SW 1271 (cell line): ENCODE results near the gene COL5A3.
"Not testable (repeated sequence)": the region's sequence is repeated elsewhere in the genome, so short reads cannot be mapped to it uniquely, and the experiment has no call there.

Experiments
- DNase-seq, 2 experiments: peaks; one replicate each; lab custom pipeline; 2025; lab: John Stamatoyannopoulos, UW

COL5A3 gene

DNA sequence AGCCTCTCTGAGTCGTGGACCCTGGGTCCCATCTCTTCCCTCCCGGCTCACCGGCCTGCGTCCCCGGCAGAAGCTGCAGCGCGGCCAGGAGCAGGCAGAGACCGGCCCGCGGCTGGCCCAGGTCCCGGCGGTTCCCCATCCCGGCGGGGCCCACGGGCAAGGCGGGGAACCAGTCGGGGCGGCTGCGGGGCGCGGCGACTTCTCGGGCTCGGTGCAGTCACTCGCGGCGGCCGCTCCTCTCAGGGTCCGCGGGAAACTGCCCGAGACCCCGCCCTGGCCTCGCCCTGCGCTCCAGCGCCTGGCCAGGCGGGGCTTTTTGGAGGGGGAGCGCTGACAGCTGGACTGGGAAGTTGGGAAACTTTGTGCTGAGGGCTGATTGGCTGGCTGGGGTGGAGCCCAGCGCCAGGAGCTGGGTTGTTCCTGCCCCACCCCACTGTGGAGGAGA is at the start of gene COL5A3:
Gene COL5A3, minus strand, starts transcription at position 258 of the 445 bp plus-strand sequence. Its CDS starts 119 bp downstream, at position 139.
- DNase-seq, result no peak

DNA sequence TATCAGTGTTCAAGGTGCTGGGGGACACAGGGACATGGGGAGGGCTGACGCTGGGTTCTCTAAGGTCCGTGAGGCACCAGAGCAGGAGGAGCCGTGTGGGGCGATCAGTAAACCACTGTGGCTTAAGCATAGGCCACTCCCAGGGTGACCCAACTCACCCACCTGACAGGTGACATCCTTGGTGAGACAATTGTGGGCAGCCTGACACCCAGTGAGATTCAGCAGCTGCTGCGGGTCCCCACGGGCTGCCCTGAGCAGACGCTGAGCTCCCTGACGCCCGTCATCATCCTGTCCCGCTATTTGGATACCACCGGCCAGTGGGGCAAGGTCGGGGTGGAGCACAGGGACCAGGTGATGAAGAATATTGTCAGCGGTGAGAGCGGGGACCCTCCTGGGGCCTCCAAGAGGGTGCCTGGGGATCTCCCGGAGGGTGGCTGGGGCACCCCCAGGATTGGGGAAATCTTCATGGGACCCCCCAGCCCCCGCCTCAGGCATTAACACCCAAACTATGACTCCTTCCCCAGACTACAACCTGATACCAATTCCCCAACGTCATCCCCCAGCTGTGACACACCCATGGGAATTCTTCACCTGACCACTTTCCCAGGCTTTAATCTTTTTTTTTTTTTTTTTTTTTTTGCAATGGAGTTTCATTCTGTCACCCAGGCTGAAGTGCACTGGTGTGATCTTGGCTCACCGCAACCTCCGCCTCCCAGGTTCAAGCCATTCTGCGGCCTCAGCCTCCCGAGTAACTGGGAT is 42.5 kb upstream of the COL5A3 start:
- no peak for DNase-seq

DNA sequence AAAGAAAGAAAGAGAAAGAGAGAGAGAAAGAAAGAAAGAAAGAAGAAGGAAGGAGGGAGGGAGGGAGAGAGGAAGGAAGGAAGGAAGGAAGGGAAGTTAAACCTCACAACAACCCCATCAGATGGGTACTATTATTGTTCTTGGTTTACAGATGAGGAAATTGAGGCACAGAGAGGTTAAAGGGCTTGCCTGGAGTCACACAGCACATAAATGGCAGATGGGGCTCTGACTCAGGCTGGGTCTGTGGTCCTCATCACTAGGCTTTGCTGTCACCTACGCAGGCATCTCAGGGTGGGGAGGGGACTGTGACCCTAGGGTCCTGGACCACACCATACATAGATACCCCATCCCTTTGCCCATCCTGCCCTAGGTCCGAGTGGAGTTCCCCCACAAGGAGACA is 39.3 kb upstream of the COL5A3 start:
- DNase-seq, result no peak

DNA sequence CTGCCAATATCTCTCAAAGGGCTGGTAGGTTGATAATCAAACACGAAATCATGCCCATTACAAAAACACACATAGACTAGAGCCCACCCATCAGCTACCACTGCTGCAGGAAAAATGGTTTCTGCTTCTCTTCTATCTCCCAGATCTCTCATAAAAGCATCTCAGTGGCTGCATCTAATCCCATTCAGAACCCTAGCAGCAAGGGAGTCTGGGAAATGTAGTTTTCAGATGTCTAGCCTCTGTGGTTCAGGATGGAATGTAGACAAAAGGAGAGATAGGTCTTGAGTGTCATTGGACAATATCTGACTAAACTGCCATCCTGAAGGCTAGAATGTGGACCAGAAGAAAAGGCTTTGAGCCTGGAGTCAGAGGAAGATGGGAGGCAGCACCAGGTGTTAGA is 35.1 kb upstream of the COL5A3 start:
- DNase-seq, result no peak

DNA sequence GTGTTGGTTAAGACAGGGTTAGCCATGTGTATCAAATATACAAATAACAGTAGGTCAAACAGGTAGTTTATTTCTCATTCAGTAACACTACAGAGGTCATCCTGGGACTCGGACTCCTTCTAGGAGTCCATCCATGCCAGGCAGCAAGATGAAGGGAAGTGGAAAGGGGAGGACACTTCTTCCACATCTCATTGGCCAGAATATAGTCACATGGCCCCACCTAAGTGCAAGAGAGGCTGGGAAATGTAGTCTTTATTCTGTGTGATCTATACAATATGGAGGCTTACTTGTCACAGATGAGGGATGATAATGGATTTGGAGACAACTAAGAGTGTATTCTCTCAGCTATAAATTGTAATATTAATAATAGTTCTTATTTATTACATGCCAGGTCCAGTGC is 34.1 kb upstream of the COL5A3 start:
- no peak for DNase-seq

DNA sequence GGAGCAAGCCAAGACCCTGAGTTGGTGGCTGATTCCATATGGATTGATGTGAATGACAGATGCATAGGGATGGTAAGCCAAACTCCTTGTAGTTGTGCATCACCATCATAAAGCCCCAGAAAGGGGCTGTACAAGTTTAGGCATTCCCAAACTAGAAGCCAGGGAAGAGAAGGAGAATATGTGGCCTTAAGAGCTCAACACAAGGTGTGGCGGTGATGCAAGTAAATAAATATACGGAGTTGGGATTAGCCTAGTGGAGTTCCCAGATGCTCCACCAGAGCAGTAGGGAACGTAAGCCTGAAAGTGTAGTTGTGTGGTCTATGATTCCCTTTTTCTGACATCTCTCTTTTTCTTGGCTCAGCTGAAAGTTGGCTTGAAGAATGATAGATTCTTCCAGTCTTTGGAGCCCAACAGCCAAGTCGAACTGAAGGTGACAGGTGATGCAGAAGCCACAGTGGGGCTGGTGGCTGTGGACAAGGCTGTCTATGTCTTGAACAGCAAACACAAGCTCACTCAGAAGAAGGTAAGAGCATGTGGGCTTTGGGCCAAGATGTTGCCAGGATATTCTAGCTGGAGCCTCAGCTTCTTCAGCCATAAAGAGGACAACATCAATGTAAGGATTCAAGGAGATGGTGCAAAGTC is 33.1 kb upstream of the COL5A3 start:
- DNase-seq, result peak in 1 of 2 experiments; percentile 59

DNA sequence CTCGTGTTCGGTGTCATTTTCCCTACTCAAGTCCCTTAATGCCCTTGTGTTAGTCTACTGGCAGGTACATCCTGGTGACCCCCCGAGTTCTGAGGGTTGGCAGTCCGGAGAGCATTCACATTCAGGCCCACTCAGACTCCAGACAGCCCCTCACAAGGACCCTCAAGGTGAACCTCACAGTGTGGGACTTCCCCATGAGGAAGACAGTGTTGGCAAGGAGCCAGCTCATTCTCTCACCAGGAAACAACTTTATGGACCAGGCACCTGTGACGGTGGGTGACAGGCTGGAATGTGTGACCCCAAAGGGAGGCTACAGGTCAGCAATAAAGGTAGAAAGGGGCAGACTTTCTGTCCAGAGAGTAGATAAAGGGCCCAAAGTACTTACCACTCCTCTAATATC is 27.5 kb upstream of the COL5A3 start:
- no peak for DNase-seq

DNA sequence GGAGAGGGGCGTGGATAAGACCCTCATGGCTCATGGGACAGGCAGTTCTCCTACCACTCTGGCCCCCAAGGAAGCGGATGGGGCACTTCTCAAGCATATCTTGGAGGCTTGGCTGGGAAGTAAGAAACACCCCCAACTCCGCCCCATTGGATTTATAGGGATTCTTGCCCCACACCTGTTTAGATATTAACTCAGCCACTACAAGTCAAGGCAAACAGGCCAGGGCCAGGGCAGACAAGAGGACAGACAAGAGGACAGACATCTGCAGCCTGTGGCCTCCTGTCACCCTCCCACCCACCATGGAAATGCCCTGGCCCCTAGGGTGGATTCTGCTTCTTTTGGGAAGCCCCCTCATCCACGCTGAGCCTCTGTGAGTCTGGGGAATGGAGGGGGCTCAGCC is 27.1 kb upstream of the COL5A3 start:
- DNase-seq, result no peak

DNA sequence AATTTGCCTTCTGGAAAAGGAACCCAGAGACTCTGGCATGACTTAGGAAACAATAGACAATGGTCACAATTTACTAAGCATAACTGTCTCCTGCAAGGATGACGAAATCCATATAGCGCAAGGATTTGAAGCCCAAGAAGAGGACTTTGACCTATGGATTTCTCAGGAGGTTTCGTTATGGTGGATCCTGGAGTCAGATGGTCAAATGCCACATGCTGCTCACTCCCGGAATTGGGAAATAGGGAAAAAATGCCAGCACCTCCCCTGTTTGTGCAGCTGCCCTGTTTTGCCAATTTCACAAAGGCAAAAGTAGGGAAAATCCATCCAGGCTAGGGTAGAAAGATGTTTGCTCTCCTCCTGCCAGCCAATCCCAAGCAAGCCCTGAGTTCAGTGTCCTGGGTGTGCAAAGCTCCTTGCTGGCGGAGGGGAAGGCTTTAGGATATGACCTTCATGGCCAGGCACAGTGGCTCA is 26.3 kb upstream of the COL5A3 start:
- no peak for DNase-seq

DNA sequence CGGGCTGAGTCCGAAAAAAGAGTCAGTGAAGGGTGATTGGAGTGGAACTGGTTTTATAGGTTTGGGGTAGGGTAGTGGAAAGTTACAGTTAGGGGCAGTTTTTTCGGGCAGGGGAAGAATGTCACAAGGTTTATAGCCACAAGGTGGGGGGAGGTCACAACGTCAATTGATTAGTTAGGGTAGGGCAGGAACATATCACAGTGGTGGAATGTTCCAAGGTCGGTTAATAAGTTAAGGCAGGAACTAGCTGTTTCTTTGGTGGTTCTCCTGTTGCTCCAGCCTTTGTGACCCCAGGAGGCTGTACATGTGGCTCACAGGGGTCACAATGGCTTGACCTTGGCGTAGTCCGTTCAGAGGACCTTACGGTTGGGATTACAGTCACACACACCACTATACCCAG is 23.3 kb upstream of the COL5A3 start:
- no peak for DNase-seq

DNA sequence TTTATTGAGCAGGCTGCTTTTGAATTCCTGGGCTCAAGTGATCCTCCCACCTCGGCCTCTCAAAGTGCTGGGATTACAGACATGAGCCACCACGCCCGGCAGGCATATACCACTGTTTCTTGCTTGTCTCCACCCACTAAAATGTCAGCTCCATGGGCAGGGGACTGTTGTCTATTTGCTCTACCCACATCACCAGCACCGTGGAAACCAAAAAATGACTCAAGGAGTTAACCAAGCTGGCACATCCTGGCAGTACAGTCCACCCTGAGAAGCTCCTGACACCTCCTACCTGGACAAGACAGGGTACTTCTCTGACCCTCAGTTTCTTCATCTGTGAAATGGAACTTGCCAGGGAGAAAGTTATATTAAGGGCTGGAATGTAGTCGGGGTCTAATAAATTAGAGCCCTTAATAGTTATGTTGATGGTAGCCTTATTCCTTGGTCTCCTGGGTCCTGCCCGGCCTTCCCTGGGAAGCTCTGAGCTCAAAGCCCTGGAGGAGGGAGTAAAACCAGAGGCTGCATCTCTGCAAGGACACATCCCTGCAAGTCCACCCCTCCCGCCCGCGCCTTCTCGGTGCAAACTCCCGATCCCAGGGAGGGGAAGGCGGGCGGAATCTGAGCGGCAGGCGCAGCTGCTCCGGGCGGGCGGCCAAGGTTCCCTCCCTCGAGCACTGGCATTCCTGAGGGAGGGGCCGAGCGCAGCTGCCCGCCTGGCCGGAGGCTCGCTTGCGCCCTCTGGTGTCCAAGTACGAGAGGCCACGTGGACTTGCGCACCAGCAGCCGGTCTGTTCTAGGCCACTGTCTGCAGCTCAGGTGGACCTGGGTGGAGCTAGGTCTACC is 17.1 kb upstream of the COL5A3 start:
- peak; percentile 44 to 86 for DNase-seq

DNA sequence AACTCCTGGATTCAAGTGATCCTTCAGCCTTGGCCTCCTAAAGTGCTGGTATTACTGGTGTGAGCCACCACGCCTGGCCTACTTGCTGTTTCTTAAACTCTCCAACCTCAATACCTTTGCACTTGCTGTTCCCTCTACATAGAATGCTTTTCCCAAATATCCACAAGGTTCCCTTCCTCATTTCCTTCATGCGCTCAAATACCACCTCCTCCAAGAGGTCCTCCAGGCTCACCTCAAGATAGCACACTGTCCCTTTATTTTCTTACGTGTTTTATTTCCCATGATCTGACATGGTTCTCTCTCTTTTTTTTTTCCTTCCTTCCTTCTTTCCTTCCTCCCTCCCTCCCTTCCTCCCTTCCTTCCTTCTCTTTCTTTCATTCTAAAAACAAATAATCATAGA is 16.4 kb upstream of the COL5A3 start:
- DNase-seq, result no peak

DNA sequence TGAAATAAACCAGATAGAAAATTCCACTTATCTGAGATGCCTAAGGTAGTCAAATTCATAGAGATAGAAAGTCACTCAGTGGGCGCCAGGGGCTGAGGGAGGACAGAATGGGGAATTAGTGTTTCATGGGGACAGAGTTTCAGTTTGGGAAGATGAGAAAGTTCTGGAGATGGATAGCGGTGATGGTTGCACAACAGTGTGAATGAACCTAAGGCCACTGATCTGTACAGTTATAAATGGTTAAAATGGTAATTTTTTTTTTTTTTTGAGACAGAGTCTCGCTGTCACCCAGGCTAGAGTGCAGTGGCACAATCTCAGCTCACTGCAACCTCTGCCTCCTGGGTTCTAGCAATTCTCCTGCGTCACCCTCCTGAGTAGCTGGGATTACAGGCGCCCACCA is 12.8 kb upstream of the COL5A3 start:
- not testable (repeated sequence) for DNase-seq

DNA sequence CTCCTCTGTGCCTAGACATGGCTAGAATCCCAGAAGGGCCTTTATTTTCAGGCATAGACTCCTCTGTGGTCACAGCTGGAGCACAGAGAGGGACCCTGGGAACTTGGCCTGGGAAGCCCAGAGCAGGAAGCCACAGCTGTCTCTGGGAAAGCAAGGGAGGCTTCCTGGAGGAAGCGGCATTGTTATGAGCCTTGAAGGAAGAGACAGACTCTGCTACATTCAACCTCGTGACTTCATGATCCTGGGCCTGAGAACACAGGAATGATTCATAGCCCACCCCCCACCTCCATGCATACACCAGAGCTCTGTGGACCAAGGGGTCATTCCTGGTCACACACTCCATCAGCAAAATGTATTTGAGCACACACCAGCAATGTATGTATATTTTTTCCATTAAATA is 11.6 kb upstream of the COL5A3 start:
- DNase-seq, result no peak

DNA sequence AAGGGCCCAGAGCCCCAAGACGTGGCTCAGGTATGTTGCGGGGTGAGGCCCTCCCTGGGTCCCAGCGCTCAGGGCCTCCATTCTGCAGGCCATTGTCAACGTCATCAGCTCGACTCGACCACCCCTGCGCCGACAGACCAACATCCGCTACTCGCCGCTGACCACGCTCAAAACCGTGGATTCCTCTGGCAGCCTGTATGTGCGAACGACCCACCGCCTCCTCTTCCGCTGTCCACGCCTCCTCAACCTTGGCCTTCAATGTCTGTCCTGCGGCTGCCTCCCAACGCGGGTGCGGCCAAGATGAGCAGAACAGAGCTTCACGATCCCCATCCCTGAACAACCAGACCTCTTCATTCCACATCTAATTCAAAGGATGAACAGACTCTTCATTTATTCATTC is 11.1 kb upstream of the COL5A3 start:
- no peak for DNase-seq

DNA sequence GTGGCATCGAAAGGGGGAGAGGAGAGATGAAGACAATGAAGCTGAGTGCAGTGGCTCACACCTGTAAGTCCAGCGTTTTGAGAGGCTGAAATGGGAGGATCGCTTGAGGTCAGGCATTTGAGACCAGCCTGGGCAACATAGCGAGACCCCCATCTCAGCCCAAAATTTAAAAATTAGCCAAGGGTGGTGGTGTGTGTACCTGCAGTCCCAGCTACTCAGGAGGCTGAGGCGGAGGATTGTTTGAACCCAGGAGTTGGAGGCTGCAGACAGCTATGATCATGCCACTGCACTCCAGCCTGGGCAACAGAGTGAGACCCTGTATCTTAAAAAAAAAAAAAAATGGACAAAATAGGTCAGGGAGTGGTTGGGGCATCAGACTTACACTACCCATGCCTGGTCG is 10.5 kb upstream of the COL5A3 start:
- no peak for DNase-seq

DNA sequence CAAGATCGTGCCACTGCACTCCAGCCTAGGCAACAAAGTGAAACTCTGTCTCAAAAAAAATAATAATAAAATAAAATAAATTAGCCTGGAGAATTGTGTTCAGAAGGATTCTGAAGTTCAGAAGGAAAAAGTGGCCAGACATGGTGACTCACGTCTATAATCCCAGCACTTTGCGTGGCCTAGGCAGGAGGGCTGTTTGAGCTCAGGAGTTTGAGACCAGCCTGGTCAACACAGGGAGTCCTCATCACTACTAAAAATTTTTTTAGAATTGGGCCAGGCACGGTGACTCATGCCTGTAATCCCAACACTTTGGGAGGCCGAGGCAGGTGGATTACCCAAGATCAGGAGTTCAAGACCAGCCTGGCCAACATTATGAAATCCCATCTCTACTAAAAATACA is 8.9 kb upstream of the COL5A3 start:
- no peak for DNase-seq

DNA sequence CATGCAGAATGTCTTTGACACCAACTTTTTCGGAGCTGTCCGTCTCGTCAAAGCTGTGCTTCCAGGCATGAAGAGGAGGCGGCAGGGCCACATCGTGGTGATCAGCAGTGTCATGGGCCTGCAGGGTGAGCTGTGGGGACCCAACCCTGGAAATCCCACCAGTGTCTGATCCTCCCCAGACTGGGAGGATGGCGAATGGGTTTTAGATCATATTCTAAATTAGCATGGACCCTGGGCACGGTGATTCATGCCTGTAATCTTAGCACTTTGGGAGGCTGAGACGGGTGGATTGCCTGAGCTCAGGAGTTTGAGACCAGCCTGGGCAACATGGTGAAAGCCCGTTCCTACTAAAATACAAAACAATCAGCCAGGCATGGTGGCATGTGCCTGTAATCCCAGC is 8.5 kb upstream of the COL5A3 start:
- DNase-seq, result no peak

DNA sequence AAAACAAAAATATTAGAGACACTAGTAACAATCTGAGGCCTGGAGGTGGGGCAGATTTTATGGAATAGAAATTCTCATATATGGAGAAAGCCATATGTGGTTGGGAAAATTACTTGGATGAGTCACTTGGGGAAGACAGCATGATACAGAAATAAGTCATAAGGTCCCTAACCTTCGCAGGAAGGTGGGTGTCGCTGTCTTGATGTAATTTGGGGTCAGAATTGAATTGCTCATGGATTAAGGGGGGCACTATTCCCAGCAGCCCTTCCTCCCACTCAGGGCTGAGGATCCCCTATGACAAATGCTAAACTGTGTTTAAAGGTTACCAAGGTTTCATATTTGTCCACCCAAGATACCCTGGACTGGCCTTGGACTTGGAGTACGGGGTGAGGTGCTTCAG is 8.0 kb upstream of the COL5A3 start:
- no peak for DNase-seq

DNA sequence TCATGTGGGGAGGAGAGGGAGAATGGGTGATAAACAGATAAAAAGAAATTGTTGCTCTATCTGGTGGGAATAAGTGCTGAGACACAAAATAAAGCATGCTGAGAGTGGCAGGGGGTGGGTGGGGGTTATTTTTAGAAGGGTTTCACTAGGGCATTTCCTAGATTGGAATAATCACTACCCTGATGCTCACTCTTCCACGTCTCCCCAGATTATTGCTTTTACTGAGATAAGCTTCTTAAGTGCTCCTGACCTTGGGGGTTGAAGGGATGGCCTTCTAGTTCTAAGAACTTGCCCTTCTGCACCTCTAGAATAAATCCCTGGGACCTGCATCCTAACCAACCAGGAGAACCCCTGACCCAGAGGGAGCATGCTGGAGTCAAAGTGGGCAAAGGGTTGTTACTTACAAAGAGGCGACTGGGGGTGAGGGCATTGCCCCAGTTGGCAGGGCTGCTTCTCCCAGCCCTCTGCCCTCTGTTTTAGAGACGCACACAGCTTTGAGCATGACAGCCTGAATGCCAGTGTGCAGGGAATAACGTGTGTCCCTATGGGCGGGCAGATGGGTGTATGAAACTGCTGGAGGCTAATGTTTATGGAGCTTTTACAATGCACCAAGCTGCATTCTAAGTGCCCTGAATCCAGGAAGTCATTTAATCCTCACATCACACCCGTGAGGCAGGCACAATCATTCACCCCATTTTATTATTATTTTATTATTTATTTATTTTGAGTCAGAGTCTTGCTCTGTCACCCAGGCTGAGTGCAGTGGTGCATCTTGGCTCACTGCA is 3.7 kb upstream of the COL5A3 start:
- no peak for DNase-seq

DNA sequence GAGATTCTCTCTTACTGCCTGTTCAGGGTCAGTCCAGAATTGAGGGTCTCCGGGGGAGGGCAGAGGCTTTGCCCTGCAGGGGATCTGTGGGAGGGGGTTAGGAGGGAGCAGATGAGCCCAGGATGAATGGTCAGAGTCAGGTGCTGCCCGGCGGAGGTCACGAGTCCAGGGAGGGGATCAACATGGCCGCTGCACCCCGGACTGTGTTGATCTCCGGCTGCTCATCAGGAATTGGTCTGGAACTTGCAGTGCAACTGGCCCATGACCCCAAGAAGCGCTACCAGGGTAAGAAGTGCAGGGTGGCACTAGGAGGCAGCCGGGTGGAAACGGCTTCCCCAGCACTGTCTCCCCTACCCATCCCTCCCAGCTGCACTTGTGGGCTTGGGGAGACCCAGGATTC is 3.0 kb upstream of the COL5A3 start, which contains the start of gene RDH8:
Gene RDH8, plus strand, starts transcription at position 168 of the 400 bp plus-strand sequence. Its CDS starts 15 bp downstream, at position 183.
- DNase-seq, result no peak

DNA sequence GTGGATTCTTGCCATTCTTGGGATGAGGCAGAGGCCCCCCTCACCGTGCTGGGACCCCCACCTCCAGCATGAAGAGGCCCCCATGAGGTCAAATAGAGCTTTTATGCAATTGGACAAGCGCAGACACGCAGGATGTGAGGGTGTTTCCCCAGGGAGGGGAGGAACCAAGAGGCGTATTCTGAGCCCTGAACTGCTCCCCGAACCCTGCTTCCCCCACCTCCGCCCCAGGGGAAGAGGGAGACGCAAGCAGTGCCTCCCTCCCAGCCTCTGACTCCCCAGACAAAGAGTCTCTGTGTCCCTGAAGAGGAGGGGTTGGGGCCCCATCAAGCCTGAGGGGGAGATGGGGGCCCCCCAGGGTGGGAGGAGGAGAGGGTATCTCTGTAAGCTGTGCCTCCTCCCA is 1.7 kb upstream of the COL5A3 start:
- DNase-seq, result no peak
